B cell (primary cell): Measurements from ENCODE around the gene VPS26C. TPM values are rescaled to one million over a fixed set of nuclear protein-coding genes. Genes with fewer than 3 reads are reported as not detected.

Experiments used
- ATAC-seq: fragments of 200-7000 bp; cut with Tn5 transposase; one replicate; pipeline ENCODE4 v1.10.0; 2021; ENCODE audit warnings: low read depth, mild to moderate bottlenecking, moderate number of reproducible peaks, moderate library complexity
- CTCF ChIA-PET: fragments of 350-600 bp; sonication (Branson Sonifier 250); formaldehyde crosslinking; loops from one replicate; lab custom pipeline; 2021; ENCODE audit warnings: antibody characterized with exemption, inconsistent platforms; lab: Charles Lee
- POLR2A ChIA-PET: fragments of 350-600 bp; sonication (Branson Sonifier 250); formaldehyde crosslinking; loops from one replicate; lab custom pipeline; 2021; ENCODE audit warnings: antibody characterized with exemption; lab: Charles Lee
- DNase-seq: peaks from one replicate; pipeline ENCODE4 v3.0.0; 2013
- H2AFZ ChIP-seq: 2 replicates; pipeline ENCODE4 v1.6.1; 2012; ENCODE audit warnings: mild to moderate bottlenecking, low read depth, low read length; ENCODE audit not compliant: insufficient read depth, poor library complexity, severe bottlenecking
- H3K27ac ChIP-seq, 2 donors: 1 replicate in 1 of 2; 2 replicates in 1 of 2; pipeline ENCODE4 v1.5.1; 2012 to 2013; ENCODE audit warnings: low read length in 2 of 2, mild to moderate bottlenecking in 2 of 2, moderate library complexity in 1 of 2
- H3K27me3 ChIP-seq, 4 experiments: fragments of 200-600 bp in 1 of 4; sonication (generic) in 1 of 4; replicated peaks in 1 of 4; 1 replicate in 2 of 4; 2 replicates in 2 of 4; pipeline versions ENCODE4 v1.6.1 to v1.7.0; 2013 to 2016; ENCODE audit warnings: low read length in 3 of 4, mild to moderate bottlenecking in 2 of 4, mixed read lengths in 1 of 4, moderate library complexity in 1 of 4; ENCODE audit not compliant: insufficient read depth in 4 of 4, control insufficient read depth in 3 of 4; ENCODE audit errors: control extremely low read depth in 1 of 4
- H3K36me3 ChIP-seq, 2 experiments: replicated peaks in 1 of 2; 1 replicate in 1 of 2; 2 replicates in 1 of 2; pipeline versions ENCODE4 v1.6.1 to v1.7.1; 2013; ENCODE audit warnings: low read length in 1 of 2; ENCODE audit not compliant: insufficient read depth in 2 of 2, control insufficient read depth in 1 of 2; ENCODE audit errors: control extremely low read depth in 1 of 2, extremely low read depth in 1 of 2
- H3K4me1 ChIP-seq, 2 donors: fragments of 200-600 bp in 1 of 2; sonication (generic) in 1 of 2; 1 replicate in 1 of 2; 2 replicates in 1 of 2; pipeline versions ENCODE4 v1.5.1 to v1.6.1; 2013 to 2017; ENCODE audit warnings: low read length in 2 of 2; ENCODE audit not compliant: control insufficient read depth in 2 of 2, insufficient read depth in 2 of 2
- H3K4me2 ChIP-seq: replicated peaks from 2 replicates; pipeline ENCODE3; 2012; ENCODE audit warnings: mild to moderate bottlenecking, low read depth, low read length; ENCODE audit not compliant: poor library complexity, severe bottlenecking
- H3K4me3 ChIP-seq, 5 experiments: fragments of 200-600 bp in 1 of 5; sonication (generic) in 1 of 5; 1 replicate in 3 of 5; 2 replicates in 2 of 5; pipeline versions ENCODE4 v1.5.1 to v1.7.0; 2011 to 2016; ENCODE audit warnings: low read length in 4 of 5, mild to moderate bottlenecking in 4 of 5, low read depth in 2 of 5, control low read depth in 1 of 5, moderate library complexity in 1 of 5; ENCODE audit not compliant: insufficient read depth in 1 of 5; ENCODE audit errors: control extremely low read depth in 1 of 5, extremely low read depth in 1 of 5
- H3K79me2 ChIP-seq: fragments of 200-600 bp; sonication (generic); one replicate; pipeline ENCODE4 v1.6.0; 2016; ENCODE audit warnings: low read length; ENCODE audit not compliant: control insufficient read depth, insufficient read depth
- H3K9ac ChIP-seq: fragments of 200-600 bp; sonication (generic); 2 replicates; pipeline ENCODE4 v1.6.1; 2017; ENCODE audit warnings: mild to moderate bottlenecking, low read length, moderate library complexity
- H3K9me3 ChIP-seq, 3 donors: one replicate each; pipeline versions ENCODE4 v1.6.1 to v1.7.1; 2013; ENCODE audit warnings: low read length in 2 of 3; ENCODE audit not compliant: control insufficient read depth in 2 of 3, insufficient read depth in 1 of 3; ENCODE audit errors: control extremely low read depth in 1 of 3
- H4K20me1 ChIP-seq: 2 replicates; pipeline ENCODE4 v1.6.0; 2012; ENCODE audit warnings: mild to moderate bottlenecking, low read length; ENCODE audit not compliant: insufficient read depth, control insufficient read depth, poor library complexity, severe bottlenecking
- H3K27ac Mint-ChIP-seq: one replicate; pipeline ENCODE4 v1.8.0; 2021; ENCODE audit warnings: mixed read lengths
- H3K27me3 Mint-ChIP-seq: one replicate; pipeline ENCODE4 v1.8.0; 2021; ENCODE audit warnings: mixed read lengths
- H3K4me1 Mint-ChIP-seq: one replicate; pipeline ENCODE4 v1.8.0; 2021; ENCODE audit warnings: mixed read lengths
- H3K4me3 Mint-ChIP-seq: one replicate; pipeline ENCODE4 v1.8.0; 2021; ENCODE audit warnings: mixed read lengths
- H3K9me3 Mint-ChIP-seq: one replicate; pipeline ENCODE4 v1.8.0; 2022; ENCODE audit warnings: mixed read lengths; ENCODE audit not compliant: insufficient read depth
- EZH2 ChIP-seq: IDR thresholded peaks from 2 replicates; pipeline ENCODE4 v1.6.1; 2012; ENCODE audit warnings: borderline replicate concordance, low read depth, mild to moderate bottlenecking, moderate library complexity, low read length; ENCODE audit not compliant: insufficient read depth, poor library complexity, severe bottlenecking
- WGBS: methylation state at CpG from one replicate; pipeline ENCODE4 v1.1.5; 2013; ENCODE audit warnings: missing lambda C conversion rate; ENCODE audit not compliant: insufficient coverage; 5-methylcytosine and 5-hydroxymethylcytosine counted together
- intact Hi-C: fragments of 100-400 bp; cut with micrococcal nuclease; formaldehyde crosslinking; loops from one replicate; pipeline ENCODE4 v1.10.0; 2022
- polyA plus RNA-seq: library from polyadenylated mRNA; depleted of rRNA; stranded (reverse); fragments of >200 nt; gene quantifications from 2 replicates; pipeline ENCODE4 v1.2.3, GENCODE V29; 2012
- total RNA-seq, 2 donors: library from RNA; stranded (reverse); fragments of 120-200 nt in 1 of 2; gene quantifications; 1 replicate in 1 of 2; 2 replicates in 1 of 2; pipeline versions ENCODE4 v1.2.3 to v1.2.4, GENCODE V29; 2013 to 2022
- TF ChIP-seq, protein P1 (sequence below): fragments of 200-600 bp; IDR thresholded peaks from one replicate; pipeline ENCODE4 v1.8.0; 2022; ENCODE audit warnings: antibody characterized with exemption, mild to moderate bottlenecking

The VPS26C gene
- total and polyA plus RNA-seq, 2 donors (not counting 1 experiment from before 2014, with no cell fraction given): 34.3 to 58.6 TPM

- H3K9ac ChIP-seq: no peak overlapping the region
- Mint-ChIP-seq H3K4me3 (no peak overlapping the region), H3K9me3 (no peaks in the 10 kb centered on the region), H3K4me1 (no peaks in the 10 kb centered on the region), H3K27me3 (no peaks in the 10 kb centered on the region), H3K27ac (no peak overlapping the region)
- H3K9me3 ChIP-seq: no peaks in the 10 kb centered on the region
- no peak overlapping the region for H3K4me2 ChIP-seq
- ATAC-seq: no peak
- intact Hi-C loops: no loop called here
- 97% methylated on average over 8 of the region's 11 CpGs for WGBS
- no peaks in the 10 kb centered on the region for H4K20me1 ChIP-seq
- no peaks in the 10 kb centered on the region for H3K27me3 ChIP-seq
- no peak overlapping the region for H3K27ac ChIP-seq
- no peak overlapping the region for H3K4me3 ChIP-seq
- DNase-seq: no peak
- H2AFZ ChIP-seq: no peak overlapping the region
- ChIA-PET POLR2A (no interaction called here), CTCF (no interaction called here)
- no peaks in the 10 kb centered on the region for H3K79me2 ChIP-seq
- no peak for TF ChIP-seq EZH2
- TF ChIP-seq, protein P1, sequence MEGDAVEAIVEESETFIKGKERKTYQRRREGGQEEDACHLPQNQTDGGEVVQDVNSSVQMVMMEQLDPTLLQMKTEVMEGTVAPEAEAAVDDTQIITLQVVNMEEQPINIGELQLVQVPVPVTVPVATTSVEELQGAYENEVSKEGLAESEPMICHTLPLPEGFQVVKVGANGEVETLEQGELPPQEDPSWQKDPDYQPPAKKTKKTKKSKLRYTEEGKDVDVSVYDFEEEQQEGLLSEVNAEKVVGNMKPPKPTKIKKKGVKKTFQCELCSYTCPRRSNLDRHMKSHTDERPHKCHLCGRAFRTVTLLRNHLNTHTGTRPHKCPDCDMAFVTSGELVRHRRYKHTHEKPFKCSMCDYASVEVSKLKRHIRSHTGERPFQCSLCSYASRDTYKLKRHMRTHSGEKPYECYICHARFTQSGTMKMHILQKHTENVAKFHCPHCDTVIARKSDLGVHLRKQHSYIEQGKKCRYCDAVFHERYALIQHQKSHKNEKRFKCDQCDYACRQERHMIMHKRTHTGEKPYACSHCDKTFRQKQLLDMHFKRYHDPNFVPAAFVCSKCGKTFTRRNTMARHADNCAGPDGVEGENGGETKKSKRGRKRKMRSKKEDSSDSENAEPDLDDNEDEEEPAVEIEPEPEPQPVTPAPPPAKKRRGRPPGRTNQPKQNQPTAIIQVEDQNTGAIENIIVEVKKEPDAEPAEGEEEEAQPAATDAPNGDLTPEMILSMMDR: no peak
- peaks cover 13 to 56% of the 10 kb centered on the region in 2 experiments for H3K36me3 ChIP-seq
- H3K4me1 ChIP-seq: no peaks in the 10 kb centered on the region
Measured at GRCh38 chr21:37199057-37199924, 67.8 kb downstream of the VPS26C start.

GRCh38 chr21:37197746-37198145, 69.4 kb downstream of the VPS26C start:
- H3K4me3 Mint-ChIP-seq: no peak overlapping the region
- no peaks in the 10 kb centered on the region for H3K9me3 Mint-ChIP-seq
- intact Hi-C loops: no loop called here
- 100% methylated on average over 3 of the region's 4 CpGs for WGBS
- ChIA-PET POLR2A (no interaction called here), CTCF (no interaction called here)
- no peaks in the 10 kb centered on the region for H3K27me3 Mint-ChIP-seq
- no peak overlapping the region for H3K27ac Mint-ChIP-seq
- Histone ChIP-seq H3K4me3 (no peak overlapping the region), H3K36me3 (peaks cover 11 to 66% of the 10 kb centered on the region in 2 experiments), H3K9me3 (no peaks in the 10 kb centered on the region), H3K4me1 (no peaks in the 10 kb centered on the region), H4K20me1 (no peaks in the 10 kb centered on the region), H3K9ac (no peak overlapping the region), H3K27me3 (no peaks in the 10 kb centered on the region), H3K4me2 (no peak overlapping the region), H2AFZ (no peak overlapping the region), H3K27ac (no peak overlapping the region), H3K79me2 (no peaks in the 10 kb centered on the region)
- H3K4me1 Mint-ChIP-seq: no peaks in the 10 kb centered on the region
- ATAC-seq: no peak
- no peak for TF ChIP-seq EZH2
- TF ChIP-seq, protein P1: no peak
- DNase-seq: no peak
